Activated naive CD4-positive, alpha-beta T cell (primary cell): Measurements from ENCODE around the gene ZNF562.

Source experiments
- DNase-seq, 4 experiments: peaks; one replicate each; lab custom pipeline; 2025; lab: John Stamatoyannopoulos, UW

ZNF562 gene

GRCh38 chr19:9641810-9642209 lies 33.1 kb downstream of the ZNF562 start:
- no peak for DNase-seq

- DNase-seq, result no peak
These were observed 33.9 kb downstream of the ZNF562 start for GRCh38 chr19:9640956-9641355.

GRCh38 chr19:9636018-9636417 lies 38.9 kb downstream of the ZNF562 start:
- no peak for DNase-seq

- DNase-seq, result no peak
These were observed 47.0 kb downstream of the ZNF562 start for GRCh38 chr19:9627856-9628255.

- no peak for DNase-seq
These were observed 52.4 kb downstream of the ZNF562 start for GRCh38 chr19:9622531-9622930.

- peak; percentile 77 to 84 (median 80) for DNase-seq
These were observed 53.5 kb downstream of the ZNF562 start, which contains the start of gene ZNF561 for GRCh38 chr19:9621156-9622037. Gene ZNF561 (minus strand): TSS chr19:9621232. CDS start chr19:9619456, 1,776 bp downstream.

GRCh38 chr19:9620842-9621155 lies 54.1 kb downstream of the ZNF562 start:
- no peak for DNase-seq

GRCh38 chr19:9615844-9616243 lies 59.1 kb downstream of the ZNF562 start:
- DNase-seq, result no peak

GRCh38 chr19:9610484-9611113 lies 64.3 kb downstream of the ZNF562 start:
- no peak for DNase-seq

GRCh38 chr19:9608912-9609311 lies 66.0 kb downstream of the ZNF562 start:
- no peak for DNase-seq

- no peak for DNase-seq
These were observed 77.9 kb downstream of the ZNF562 start for GRCh38 chr19:9597027-9597426.
